Parathyroid adenoma (tissue), 2 donors: Measurements from ENCODE around the gene RASA4B.
A peak's percentile ranks its signal among the peaks of the same experiment; 100 is the strongest.

Experiments used
- H2AFZ ChIP-seq: fragments of 300-600 bp; sonication (generic); one replicate; pipeline ENCODE4 v1.7.0; 2017; ENCODE audit warnings: antibody characterized with exemption, mild to moderate bottlenecking
- H3K27ac ChIP-seq: fragments of 300-600 bp; sonication (generic); one replicate; pipeline ENCODE4 v1.7.0; 2017
- H3K27me3 ChIP-seq: fragments of 300-600 bp; sonication (generic); one replicate; pipeline ENCODE4 v1.7.0; 2017; ENCODE audit warnings: low read length; ENCODE audit not compliant: control insufficient read depth, insufficient read depth
- H3K36me3 ChIP-seq: fragments of 300-600 bp; sonication (generic); one replicate; pipeline ENCODE4 v1.7.0; 2017; ENCODE audit warnings: low read length; ENCODE audit not compliant: control insufficient read depth, insufficient read depth
- H3K4me1 ChIP-seq: fragments of 300-600 bp; sonication (generic); one replicate; pipeline ENCODE4 v1.7.0; 2017; ENCODE audit warnings: control low read depth
- H3K4me2 ChIP-seq: fragments of 300-600 bp; sonication (generic); one replicate; pipeline ENCODE4 v1.7.0; 2017; ENCODE audit warnings: low read length
- H3K4me3 ChIP-seq: fragments of 300-600 bp; sonication (generic); one replicate; pipeline ENCODE4 v1.7.0; 2017; ENCODE audit warnings: low read depth, low read length
- H3K79me2 ChIP-seq: fragments of 300-600 bp; sonication (generic); one replicate; pipeline ENCODE4 v1.7.0; 2017; ENCODE audit warnings: control low read depth
- H3K9ac ChIP-seq: fragments of 300-600 bp; sonication (generic); one replicate; pipeline ENCODE4 v1.7.0; 2017; ENCODE audit warnings: mild to moderate bottlenecking
- H3K9me3 ChIP-seq: fragments of 300-600 bp; sonication (generic); one replicate; pipeline ENCODE4 v1.7.0; 2017; ENCODE audit warnings: low read length; ENCODE audit not compliant: control insufficient read depth
- CTCF ChIP-seq: fragments of 300-600 bp; sonication (generic); IDR thresholded peaks from one replicate; pipeline ENCODE4 v1.7.0; 2017; ENCODE audit warnings: antibody characterized with exemption, mild to moderate bottlenecking
- donor health status: primary hyperparathyroidism.

Gene RASA4B

GRCh38 chr7:102453319-102453718 lies 64.3 kb downstream of the RASA4B start:
- no peak for TF ChIP-seq CTCF
- H3K36me3 ChIP-seq: no peaks in the 10 kb centered on the region
- H3K4me2 ChIP-seq: no peak overlapping the region

GRCh38 chr7:102452451-102452850 lies 65.1 kb downstream of the RASA4B start:
- H3K9me3 ChIP-seq: no peaks in the 10 kb centered on the region
- H3K9ac ChIP-seq: no peak overlapping the region
- no peak overlapping the region for H3K27ac ChIP-seq
- H3K36me3 ChIP-seq: no peaks in the 10 kb centered on the region
- H3K79me2 ChIP-seq: no peaks in the 10 kb centered on the region
- no peaks in the 10 kb centered on the region for H3K27me3 ChIP-seq
- H2AFZ ChIP-seq: no peak overlapping the region
- H3K4me2 ChIP-seq: no peak overlapping the region
- H3K4me1 ChIP-seq: no peaks in the 10 kb centered on the region
- no peak overlapping the region for H3K4me3 ChIP-seq
- TF ChIP-seq CTCF: no peak

More at GRCh38 chr7:102453319-102453718, 64.3 kb downstream of the RASA4B start:
- no peaks in the 10 kb centered on the region for H3K4me1 ChIP-seq
- no peak overlapping the region for H2AFZ ChIP-seq
- H3K9me3 ChIP-seq: no peaks in the 10 kb centered on the region
- H3K9ac ChIP-seq: no peak overlapping the region
- H3K4me3 ChIP-seq: no peak overlapping the region
- no peaks in the 10 kb centered on the region for H3K27me3 ChIP-seq
- H3K79me2 ChIP-seq: no peaks in the 10 kb centered on the region
- no peak overlapping the region for H3K27ac ChIP-seq

DNA sequence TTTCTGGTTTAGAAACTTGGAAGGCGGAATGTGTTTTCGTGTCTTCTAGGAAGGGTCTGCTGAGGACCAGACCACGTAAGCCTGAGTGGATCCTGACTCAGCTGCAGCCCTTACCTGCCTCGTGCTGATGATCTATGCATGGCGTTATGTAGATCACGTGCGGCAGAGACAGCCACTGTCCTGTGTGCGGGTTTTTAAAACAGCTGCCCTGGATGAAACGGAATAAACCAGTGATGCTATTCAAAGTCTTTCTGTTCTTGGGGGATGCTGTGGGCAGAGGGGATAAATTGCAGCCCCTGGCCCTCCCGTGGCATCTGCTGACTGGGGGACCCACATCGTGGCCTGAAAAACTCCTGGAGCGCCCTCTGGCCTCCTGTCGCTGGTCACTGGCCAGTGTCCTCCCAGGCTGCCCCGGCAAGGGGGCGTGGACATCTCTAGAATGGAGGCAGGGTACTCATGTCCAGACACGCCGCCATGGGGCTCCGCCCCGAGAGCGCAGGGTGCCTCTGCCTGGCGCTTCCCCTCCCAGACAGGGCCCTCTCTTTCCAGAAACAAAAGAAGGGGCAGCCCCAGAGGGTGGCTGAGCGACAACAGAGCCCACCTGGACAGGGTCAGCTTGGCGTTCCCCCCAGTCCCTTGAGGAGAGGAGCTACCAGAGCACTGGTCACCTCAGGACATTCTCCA lies 66.1 kb downstream of the RASA4B start:
- no peaks in the 10 kb centered on the region for H3K36me3 ChIP-seq
- H3K4me1 ChIP-seq: no peaks in the 10 kb centered on the region
- no peak overlapping the region for H3K9ac ChIP-seq
- no peak overlapping the region for H3K27ac ChIP-seq
- H3K9me3 ChIP-seq: no peaks in the 10 kb centered on the region
- H3K4me3 ChIP-seq: no peak overlapping the region
- no peak overlapping the region for H3K4me2 ChIP-seq
- H3K79me2 ChIP-seq: no peaks in the 10 kb centered on the region
- peak; percentile 25 for TF ChIP-seq CTCF
- no peaks in the 10 kb centered on the region for H3K27me3 ChIP-seq
- peak overlapping the region; percentile 62 for H2AFZ ChIP-seq

- peak; percentile 45 for TF ChIP-seq CTCF
- H3K4me3 ChIP-seq: no peak overlapping the region
- H3K36me3 ChIP-seq: no peaks in the 10 kb centered on the region
- H3K4me1 ChIP-seq: no peaks in the 10 kb centered on the region
- H2AFZ ChIP-seq: no peak overlapping the region
- no peaks in the 10 kb centered on the region for H3K27me3 ChIP-seq
- H3K4me2 ChIP-seq: no peak overlapping the region
- H3K9me3 ChIP-seq: no peaks in the 10 kb centered on the region
- no peak overlapping the region for H3K9ac ChIP-seq
- H3K79me2 ChIP-seq: no peaks in the 10 kb centered on the region
- no peak overlapping the region for H3K27ac ChIP-seq
Observed at GRCh38 chr7:102450242-102450641, 67.3 kb downstream of the RASA4B start.

GRCh38 chr7:102449136-102449535 lies 68.4 kb downstream of the RASA4B start:
- no peak overlapping the region for H2AFZ ChIP-seq
- no peaks in the 10 kb centered on the region for H3K36me3 ChIP-seq
- no peak overlapping the region for H3K4me3 ChIP-seq
- no peaks in the 10 kb centered on the region for H3K4me1 ChIP-seq
- H3K79me2 ChIP-seq: no peaks in the 10 kb centered on the region
- H3K9ac ChIP-seq: no peak overlapping the region
- H3K9me3 ChIP-seq: no peaks in the 10 kb centered on the region
- no peak overlapping the region for H3K27ac ChIP-seq
- H3K27me3 ChIP-seq: no peaks in the 10 kb centered on the region
- no peak for TF ChIP-seq CTCF
- no peak overlapping the region for H3K4me2 ChIP-seq
